ENCODE measurements around the gene ITGA1. TPM values are rescaled to one million over a fixed set of nuclear protein-coding genes. Genes with fewer than 3 reads are reported as not detected.

Gene ITGA1
- total RNA-seq, 1 donor from 2014 or later: 0.59 TPM

- H3K4me1 Mint-ChIP-seq (ENCODE audit: low read depth): peaks cover 32% of the 10 kb centered on the region
- no peak overlapping the region for H3K27ac Mint-ChIP-seq
- DNase-seq (ENCODE audit: low spot score): no peak
- no peak overlapping the region for H3K4me3 Mint-ChIP-seq (ENCODE audit: low read depth)
- no peaks in the 10 kb centered on the region for H3K9me3 Mint-ChIP-seq
- peaks cover 13% of the 10 kb centered on the region for H3K36me3 Mint-ChIP-seq (ENCODE audit: low read depth)
- intact Hi-C loops (cut with micrococcal nuclease): no loop called here
- H3K27me3 Mint-ChIP-seq (ENCODE audit: low read depth): peaks cover 26% of the 10 kb centered on the region
These were observed 8.3 kb downstream of the ITGA1 start for GRCh38 chr5:52796031-52796430.

GRCh38 chr5:52796516-52797103, 8.9 kb downstream of the ITGA1 start:
- H3K27ac Mint-ChIP-seq: no peak overlapping the region

DNA sequence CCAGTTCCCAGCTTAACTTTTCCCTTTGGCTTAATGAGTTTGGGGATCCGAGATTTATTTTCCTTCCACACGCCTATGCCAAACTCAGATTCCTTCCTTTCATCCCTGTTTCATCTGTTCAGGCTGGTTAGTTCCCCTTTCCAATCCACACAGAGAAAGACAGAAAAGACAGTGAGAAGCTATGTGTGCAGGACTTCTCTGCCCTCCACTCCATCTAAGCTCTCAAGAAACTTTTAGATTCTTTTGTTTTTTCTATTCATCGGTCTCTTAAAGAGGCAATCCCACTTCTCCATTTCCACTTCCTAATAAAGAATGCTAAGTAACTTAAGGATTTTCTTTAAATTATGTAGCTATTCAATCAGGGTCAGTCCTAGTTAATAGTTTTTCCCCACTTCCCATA, 11.2 kb downstream of the ITGA1 start:
- Mint-ChIP-seq H3K4me1 (ENCODE audit: low read depth) (peaks cover 47% of the 10 kb centered on the region), H3K27ac (no peak overlapping the region), H3K9me3 (no peaks in the 10 kb centered on the region), H3K4me3 (ENCODE audit: low read depth) (peak overlapping the region; percentile 91), H3K36me3 (ENCODE audit: low read depth) (peaks cover 34% of the 10 kb centered on the region), H3K27me3 (ENCODE audit: low read depth) (peaks cover 9% of the 10 kb centered on the region)
- no peak for DNase-seq (ENCODE audit: low spot score)
- intact Hi-C loops (cut with micrococcal nuclease): loop anchor here (1.0 kb wide), 1 partner anchor 12 kb away; the partner anchor contains the start of genes ITGA1 and PELO

More at GRCh38 chr5:52796516-52797103, 8.9 kb downstream of the ITGA1 start:
- DNase-seq (ENCODE audit: low spot score): no peak
- intact Hi-C loops (cut with micrococcal nuclease): no loop called here
- peaks cover 18% of the 10 kb centered on the region for H3K36me3 Mint-ChIP-seq (ENCODE audit: low read depth)
- no peaks in the 10 kb centered on the region for H3K9me3 Mint-ChIP-seq
- H3K27me3 Mint-ChIP-seq (ENCODE audit: low read depth): peaks cover 23% of the 10 kb centered on the region
- H3K4me3 Mint-ChIP-seq (ENCODE audit: low read depth): no peak overlapping the region
- peaks cover 36% of the 10 kb centered on the region for H3K4me1 Mint-ChIP-seq (ENCODE audit: low read depth)

- intact Hi-C loops (cut with micrococcal nuclease): loop anchor here (1.0 kb wide), 1 partner anchor 12 kb away; the partner anchor contains the start of genes ITGA1 and PELO
- Mint-ChIP-seq H3K9me3 (no peaks in the 10 kb centered on the region), H3K27me3 (ENCODE audit: low read depth) (peaks cover 9% of the 10 kb centered on the region), H3K4me1 (ENCODE audit: low read depth) (peaks cover 52% of the 10 kb centered on the region), H3K4me3 (ENCODE audit: low read depth) (peak overlapping the region; percentile 91), H3K27ac (peak overlapping the region; percentile 92), H3K36me3 (ENCODE audit: low read depth) (peaks cover 38% of the 10 kb centered on the region)
- no peak for DNase-seq (ENCODE audit: low spot score)
These were observed 11.8 kb downstream of the ITGA1 start for GRCh38 chr5:52799358-52799982.

DNA sequence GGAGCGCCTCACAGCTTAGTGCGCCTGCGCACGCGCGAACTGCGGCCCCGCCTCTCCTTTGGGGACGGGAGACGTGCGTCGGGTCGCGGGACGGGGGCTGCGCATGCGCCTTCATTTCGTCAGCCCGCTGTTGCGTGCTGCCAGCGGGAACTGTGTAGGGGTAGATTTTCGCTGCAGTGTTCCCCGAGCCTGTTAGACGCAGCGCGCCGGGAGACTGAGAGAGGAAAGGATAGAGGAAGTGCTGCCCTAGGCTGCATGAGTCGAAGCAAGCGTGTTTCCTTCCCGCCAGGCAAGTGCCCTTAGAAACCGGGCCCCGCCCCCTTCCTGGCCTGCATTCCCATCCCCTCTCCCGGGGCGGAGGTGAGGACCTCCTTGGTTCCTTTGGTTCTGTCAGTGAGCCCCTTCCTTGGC, 12.3 kb downstream of the ITGA1 start:
- Mint-ChIP-seq H3K4me1 (ENCODE audit: low read depth) (peaks cover 55% of the 10 kb centered on the region), H3K36me3 (ENCODE audit: low read depth) (peaks cover 44% of the 10 kb centered on the region), H3K9me3 (no peaks in the 10 kb centered on the region)

DNA sequence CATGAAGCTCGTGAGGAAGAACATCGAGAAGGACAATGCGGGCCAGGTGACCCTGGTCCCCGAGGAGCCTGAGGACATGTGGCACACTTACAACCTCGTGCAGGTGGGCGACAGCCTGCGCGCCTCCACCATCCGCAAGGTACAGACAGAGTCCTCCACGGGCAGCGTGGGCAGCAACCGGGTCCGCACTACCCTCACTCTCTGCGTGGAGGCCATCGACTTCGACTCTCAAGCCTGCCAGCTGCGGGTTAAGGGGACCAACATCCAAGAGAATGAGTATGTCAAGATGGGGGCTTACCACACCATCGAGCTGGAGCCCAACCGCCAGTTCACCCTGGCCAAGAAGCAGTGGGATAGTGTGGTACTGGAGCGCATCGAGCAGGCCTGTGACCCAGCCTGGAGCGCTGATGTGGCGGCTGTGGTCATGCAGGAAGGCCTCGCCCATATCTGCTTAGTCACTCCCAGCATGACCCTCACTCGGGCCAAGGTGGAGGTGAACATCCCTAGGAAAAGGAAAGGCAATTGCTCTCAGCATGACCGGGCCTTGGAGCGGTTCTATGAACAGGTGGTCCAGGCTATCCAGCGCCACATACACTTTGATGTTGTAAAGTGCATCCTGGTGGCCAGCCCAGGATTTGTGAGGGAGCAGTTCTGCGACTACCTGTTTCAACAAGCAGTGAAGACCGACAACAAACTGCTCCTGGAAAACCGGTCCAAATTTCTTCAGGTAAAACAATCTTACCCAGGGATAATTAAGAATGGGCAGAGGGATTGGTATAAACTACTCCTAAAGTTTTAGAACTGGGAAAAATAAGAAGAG, 12.9 kb downstream of the ITGA1 start:
- Mint-ChIP-seq H3K27me3 (ENCODE audit: low read depth) (peaks cover 6% of the 10 kb centered on the region), H3K36me3 (ENCODE audit: low read depth) (peaks cover 49% of the 10 kb centered on the region), H3K4me3 (ENCODE audit: low read depth) (peak overlapping the region; percentile 91), H3K4me1 (ENCODE audit: low read depth) (peaks cover 59% of the 10 kb centered on the region), H3K9me3 (no peaks in the 10 kb centered on the region), H3K27ac (peak overlapping the region; percentile 92)
- peak; percentile 56 for DNase-seq (ENCODE audit: low spot score)
- intact Hi-C loops (cut with micrococcal nuclease): loop anchor here (1.0 to 5.0 kb wide), 5 partner anchors 29 to 117 kb away; no protein-coding TSS in a partner anchor

More for the DNA sequence above, 12.3 kb downstream of the ITGA1 start:
- intact Hi-C loops (cut with micrococcal nuclease): loop anchor here (1.0 to 5.0 kb wide), 6 partner anchors 13 to 117 kb away; partner anchors contain the start of genes ITGA1 and PELO
- H3K27me3 Mint-ChIP-seq (ENCODE audit: low read depth): peaks cover 6% of the 10 kb centered on the region
- H3K27ac Mint-ChIP-seq: peak overlapping the region; percentile 92
- DNase-seq (ENCODE audit: low spot score): peak; percentile 95
- H3K4me3 Mint-ChIP-seq (ENCODE audit: low read depth): peak overlapping the region; percentile 91

DNA sequence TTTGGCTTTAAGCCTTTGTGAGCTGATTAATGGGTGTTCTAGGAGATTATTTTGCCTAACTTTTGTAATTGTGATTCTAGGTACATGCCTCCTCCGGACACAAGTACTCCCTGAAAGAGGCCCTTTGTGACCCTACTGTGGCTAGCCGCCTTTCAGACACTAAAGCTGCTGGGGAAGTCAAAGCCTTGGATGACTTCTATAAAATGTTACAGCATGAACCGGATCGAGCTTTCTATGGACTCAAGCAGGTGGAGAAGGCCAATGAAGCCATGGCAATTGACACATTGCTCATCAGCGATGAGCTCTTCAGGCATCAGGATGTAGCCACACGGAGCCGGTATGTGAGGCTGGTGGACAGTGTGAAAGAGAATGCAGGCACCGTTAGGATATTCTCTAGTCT, 13.6 kb downstream of the ITGA1 start:
- Mint-ChIP-seq H3K4me1 (ENCODE audit: low read depth) (peaks cover 61% of the 10 kb centered on the region), H3K9me3 (no peaks in the 10 kb centered on the region), H3K36me3 (ENCODE audit: low read depth) (peaks cover 53% of the 10 kb centered on the region), H3K4me3 (ENCODE audit: low read depth) (peak overlapping the region; percentile 91), H3K27me3 (ENCODE audit: low read depth) (peaks cover 5% of the 10 kb centered on the region), H3K27ac (peak overlapping the region; percentile 92)
- intact Hi-C loops (cut with micrococcal nuclease): loop anchor here (2.0 to 5.0 kb wide), 2 partner anchors 53 to 116 kb away; no protein-coding TSS in a partner anchor
- no peak for DNase-seq (ENCODE audit: low spot score)

- intact Hi-C loops (cut with micrococcal nuclease): loop anchor here (5.0 kb wide), 1 partner anchor 115 kb away; no protein-coding TSS in a partner anchor
- no peaks in the 10 kb centered on the region for H3K9me3 Mint-ChIP-seq
- H3K4me3 Mint-ChIP-seq (ENCODE audit: low read depth): peak overlapping the region; percentile 91
- peaks cover 53% of the 10 kb centered on the region for H3K36me3 Mint-ChIP-seq (ENCODE audit: low read depth)
- H3K27me3 Mint-ChIP-seq (ENCODE audit: low read depth): peaks cover 1% of the 10 kb centered on the region
- peaks cover 57% of the 10 kb centered on the region for H3K4me1 Mint-ChIP-seq (ENCODE audit: low read depth)
- DNase-seq (ENCODE audit: low spot score): no peak
- no peak overlapping the region for H3K27ac Mint-ChIP-seq
These were observed 14.7 kb downstream of the ITGA1 start for GRCh38 chr5:52802272-52802973.

- Mint-ChIP-seq H3K27ac (no peak overlapping the region), H3K4me1 (ENCODE audit: low read depth) (peaks cover 52% of the 10 kb centered on the region), H3K36me3 (ENCODE audit: low read depth) (peaks cover 53% of the 10 kb centered on the region), H3K9me3 (no peaks in the 10 kb centered on the region), H3K27me3 (ENCODE audit: low read depth) (peaks cover 1% of the 10 kb centered on the region), H3K4me3 (ENCODE audit: low read depth) (peak overlapping the region; percentile 44)
- intact Hi-C loops (cut with micrococcal nuclease): loop anchor here (5.0 kb wide), 1 partner anchor 114 kb away; no protein-coding TSS in a partner anchor
- DNase-seq (ENCODE audit: low spot score): no peak
These were observed 15.2 kb downstream of the ITGA1 start for GRCh38 chr5:52802974-52803336.

GRCh38 chr5:52804387-52804791, 16.7 kb downstream of the ITGA1 start:
- Mint-ChIP-seq H3K4me1 (ENCODE audit: low read depth) (peaks cover 38% of the 10 kb centered on the region), H3K4me3 (ENCODE audit: low read depth) (no peak overlapping the region), H3K36me3 (ENCODE audit: low read depth) (peaks cover 53% of the 10 kb centered on the region), H3K9me3 (no peaks in the 10 kb centered on the region), H3K27me3 (ENCODE audit: low read depth) (no peaks in the 10 kb centered on the region), H3K27ac (no peak overlapping the region)
- DNase-seq (ENCODE audit: low spot score): no peak
- intact Hi-C loops (cut with micrococcal nuclease): loop anchor here (5.0 kb wide), 1 partner anchor 113 kb away; no protein-coding TSS in a partner anchor

- DNase-seq (ENCODE audit: low spot score): no peak
- no peaks in the 10 kb centered on the region for H3K9me3 Mint-ChIP-seq
- H3K4me1 Mint-ChIP-seq (ENCODE audit: low read depth): peaks cover 38% of the 10 kb centered on the region
- peaks cover 51% of the 10 kb centered on the region for H3K36me3 Mint-ChIP-seq (ENCODE audit: low read depth)
- H3K27me3 Mint-ChIP-seq (ENCODE audit: low read depth): no peaks in the 10 kb centered on the region
- intact Hi-C loops (cut with micrococcal nuclease): loop anchor here (5.0 kb wide), 1 partner anchor 112 kb away; no protein-coding TSS in a partner anchor
- no peak overlapping the region for H3K27ac Mint-ChIP-seq
- H3K4me3 Mint-ChIP-seq (ENCODE audit: low read depth): no peak overlapping the region
These were observed 17.3 kb downstream of the ITGA1 start for GRCh38 chr5:52804981-52805380.

DNA sequence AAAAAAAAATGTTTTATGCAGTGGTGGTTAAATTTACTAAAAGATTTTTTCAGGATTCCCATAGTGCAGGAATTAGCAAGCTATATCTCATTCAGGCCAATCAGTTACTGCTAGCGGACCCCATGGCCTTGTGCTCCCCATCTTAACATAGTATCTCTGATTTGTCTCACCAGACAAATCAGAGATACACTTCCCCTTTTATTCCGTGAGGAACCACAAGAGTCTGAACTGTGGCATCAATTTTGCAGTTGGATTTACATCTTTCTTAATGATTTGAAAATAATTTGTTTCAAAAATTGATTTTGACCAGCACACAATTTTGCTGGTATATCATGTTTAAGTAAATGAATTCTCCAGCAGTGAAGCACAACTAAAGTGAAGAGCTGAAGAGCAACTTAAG, 17.9 kb downstream of the ITGA1 start:
- intact Hi-C loops (cut with micrococcal nuclease): no loop called here
- H3K9me3 Mint-ChIP-seq: no peaks in the 10 kb centered on the region
- no peak overlapping the region for H3K27ac Mint-ChIP-seq
- no peak for DNase-seq (ENCODE audit: low spot score)
- H3K4me1 Mint-ChIP-seq (ENCODE audit: low read depth): peaks cover 42% of the 10 kb centered on the region
- no peak overlapping the region for H3K4me3 Mint-ChIP-seq (ENCODE audit: low read depth)
- no peaks in the 10 kb centered on the region for H3K27me3 Mint-ChIP-seq (ENCODE audit: low read depth)
- H3K36me3 Mint-ChIP-seq (ENCODE audit: low read depth): peaks cover 44% of the 10 kb centered on the region

Data from activated T-helper 2 cell treated with anti-CD3 and anti-CD28 coated beads, Interferon-gamma antibody, Interleukin-2, Interleukin-4, amounts not matched to agents 10 μg/mL and 5 μg/mL and 100 μg/mL, durations not matched to agents 14 hours and 24 hours and 36 hours (primary cell).